Type B pancreatic cell (in vitro differentiated cells): ENCODE data around the gene LBH. TPM values are rescaled to one million over a fixed set of nuclear protein-coding genes. Genes with fewer than 3 reads are reported as not detected.

Experiments used
- DNase-seq: peaks from one replicate; pipeline ENCODE4 v3.0.0; 2021; ENCODE audit warnings: mixed read lengths; ENCODE audit not compliant: unreplicated experiment; ENCODE audit errors: extremely low spot score
- H3K27ac Mint-ChIP-seq: 2 replicates; pipeline ENCODE4 v1.8.0; 2021; ENCODE audit warnings: mild to moderate bottlenecking, mixed read lengths
- H3K27me3 Mint-ChIP-seq: 2 replicates; pipeline ENCODE4 v1.8.0; 2021; ENCODE audit warnings: mixed read lengths
- H3K36me3 Mint-ChIP-seq: 2 replicates; pipeline ENCODE4 v1.8.0; 2021; ENCODE audit warnings: mixed read lengths
- H3K4me1 Mint-ChIP-seq: one replicate; pipeline ENCODE4 v1.8.0; 2021; ENCODE audit warnings: mixed read lengths; ENCODE audit not compliant: unreplicated experiment
- H3K4me3 Mint-ChIP-seq: 2 replicates; pipeline ENCODE4 v1.8.0; 2021; ENCODE audit warnings: mild to moderate bottlenecking, mixed read lengths
- H3K9me3 Mint-ChIP-seq: 2 replicates; pipeline ENCODE4 v1.8.0; 2021; ENCODE audit warnings: mixed read lengths
- total RNA-seq: library from RNA; stranded (reverse); gene quantifications from 2 replicates; pipeline ENCODE4 v1.2.1, GENCODE V29; 2021; ENCODE audit warnings: low replicate concordance
- TF ChIP-seq, protein P1 (sequence below): fragments of 200-600 bp; sonication (generic); conservative IDR thresholded peaks from 2 replicates; pipeline ENCODE4 v1.5.0; 2021; ENCODE audit warnings: antibody characterized with exemption, mild to moderate bottlenecking

Gene LBH
- total RNA-seq, 1 donor from 2014 or later: 78.5 TPM

DNA sequence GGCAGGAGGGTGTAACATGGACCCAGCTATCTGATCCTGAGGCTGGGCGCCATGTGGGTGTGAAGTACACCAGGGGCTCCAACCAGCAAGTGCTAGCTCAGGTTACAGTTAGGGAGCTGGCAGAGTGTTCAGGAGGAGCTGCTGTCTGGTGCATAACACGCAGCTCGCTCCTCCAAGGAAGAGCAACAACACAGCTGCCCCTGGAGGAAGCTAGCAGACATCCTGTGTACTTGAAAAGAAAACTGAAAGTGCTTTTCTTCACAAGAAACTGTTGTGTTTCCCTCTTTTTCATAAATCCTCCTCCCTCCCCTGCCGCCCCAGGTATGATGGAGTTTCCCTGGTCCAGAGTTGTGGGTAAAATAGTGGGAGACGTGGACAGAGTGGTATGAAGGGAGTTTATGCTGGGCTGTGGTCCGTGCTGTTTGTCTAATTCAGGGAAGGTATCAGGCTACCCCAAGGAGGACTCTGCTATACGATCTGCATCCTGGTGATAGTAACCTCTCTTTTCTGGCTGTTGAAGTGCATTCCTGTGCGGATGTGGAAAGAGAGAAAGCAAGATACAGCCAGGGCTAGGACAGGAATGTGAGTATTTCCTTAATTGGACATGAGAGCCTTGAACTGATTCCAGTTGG, 6.1 kb upstream of the LBH start:
- H3K27ac Mint-ChIP-seq: peak overlapping the region; percentile 49
- TF ChIP-seq, protein P1, sequence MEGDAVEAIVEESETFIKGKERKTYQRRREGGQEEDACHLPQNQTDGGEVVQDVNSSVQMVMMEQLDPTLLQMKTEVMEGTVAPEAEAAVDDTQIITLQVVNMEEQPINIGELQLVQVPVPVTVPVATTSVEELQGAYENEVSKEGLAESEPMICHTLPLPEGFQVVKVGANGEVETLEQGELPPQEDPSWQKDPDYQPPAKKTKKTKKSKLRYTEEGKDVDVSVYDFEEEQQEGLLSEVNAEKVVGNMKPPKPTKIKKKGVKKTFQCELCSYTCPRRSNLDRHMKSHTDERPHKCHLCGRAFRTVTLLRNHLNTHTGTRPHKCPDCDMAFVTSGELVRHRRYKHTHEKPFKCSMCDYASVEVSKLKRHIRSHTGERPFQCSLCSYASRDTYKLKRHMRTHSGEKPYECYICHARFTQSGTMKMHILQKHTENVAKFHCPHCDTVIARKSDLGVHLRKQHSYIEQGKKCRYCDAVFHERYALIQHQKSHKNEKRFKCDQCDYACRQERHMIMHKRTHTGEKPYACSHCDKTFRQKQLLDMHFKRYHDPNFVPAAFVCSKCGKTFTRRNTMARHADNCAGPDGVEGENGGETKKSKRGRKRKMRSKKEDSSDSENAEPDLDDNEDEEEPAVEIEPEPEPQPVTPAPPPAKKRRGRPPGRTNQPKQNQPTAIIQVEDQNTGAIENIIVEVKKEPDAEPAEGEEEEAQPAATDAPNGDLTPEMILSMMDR: no peak
- no peaks in the 10 kb centered on the region for H3K36me3 Mint-ChIP-seq
- no peaks in the 10 kb centered on the region for H3K9me3 Mint-ChIP-seq
- H3K27me3 Mint-ChIP-seq: peaks cover 25% of the 10 kb centered on the region
- H3K4me1 Mint-ChIP-seq: peaks cover 19% of the 10 kb centered on the region
- DNase-seq: no peak
- H3K4me3 Mint-ChIP-seq: peak overlapping the region; percentile 61

GRCh38 chr2:30226144-30227032, 4.9 kb upstream of the LBH start:
- no peak for DNase-seq
- no peaks in the 10 kb centered on the region for H3K36me3 Mint-ChIP-seq
- TF ChIP-seq, protein P1: no peak
- no peak overlapping the region for H3K27ac Mint-ChIP-seq
- H3K4me1 Mint-ChIP-seq: peaks cover 24% of the 10 kb centered on the region
- no peak overlapping the region for H3K4me3 Mint-ChIP-seq
- peaks cover 28% of the 10 kb centered on the region for H3K27me3 Mint-ChIP-seq
- H3K9me3 Mint-ChIP-seq: no peaks in the 10 kb centered on the region

DNA sequence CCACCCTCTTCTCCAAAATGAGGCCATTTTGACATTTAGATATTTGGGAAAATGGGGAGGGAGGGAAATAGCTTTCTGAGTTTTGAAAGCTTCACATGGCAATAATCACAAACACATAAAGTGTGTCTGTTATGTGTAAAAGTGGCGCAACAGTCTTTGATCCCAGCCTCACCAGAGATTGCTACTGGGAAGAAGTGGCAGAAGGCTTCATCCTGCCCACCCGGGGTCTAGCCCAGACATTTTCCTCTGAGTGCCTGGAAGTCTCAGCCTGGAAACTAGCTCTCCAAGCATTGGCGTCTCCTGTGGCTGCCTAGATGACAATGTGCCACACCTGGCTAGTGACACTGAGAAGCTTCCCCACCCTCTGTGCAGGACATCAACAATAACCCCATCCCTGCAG, 1.7 kb upstream of the LBH start:
- TF ChIP-seq, protein P1: no peak
- DNase-seq: no peak
- peaks cover 5% of the 10 kb centered on the region for H3K36me3 Mint-ChIP-seq
- no peaks in the 10 kb centered on the region for H3K9me3 Mint-ChIP-seq
- H3K4me1 Mint-ChIP-seq: peaks cover 27% of the 10 kb centered on the region
- H3K27ac Mint-ChIP-seq: peak overlapping the region; percentile 85
- H3K27me3 Mint-ChIP-seq: peaks cover 24% of the 10 kb centered on the region
- peak overlapping the region; percentile 92 for H3K4me3 Mint-ChIP-seq

DNA sequence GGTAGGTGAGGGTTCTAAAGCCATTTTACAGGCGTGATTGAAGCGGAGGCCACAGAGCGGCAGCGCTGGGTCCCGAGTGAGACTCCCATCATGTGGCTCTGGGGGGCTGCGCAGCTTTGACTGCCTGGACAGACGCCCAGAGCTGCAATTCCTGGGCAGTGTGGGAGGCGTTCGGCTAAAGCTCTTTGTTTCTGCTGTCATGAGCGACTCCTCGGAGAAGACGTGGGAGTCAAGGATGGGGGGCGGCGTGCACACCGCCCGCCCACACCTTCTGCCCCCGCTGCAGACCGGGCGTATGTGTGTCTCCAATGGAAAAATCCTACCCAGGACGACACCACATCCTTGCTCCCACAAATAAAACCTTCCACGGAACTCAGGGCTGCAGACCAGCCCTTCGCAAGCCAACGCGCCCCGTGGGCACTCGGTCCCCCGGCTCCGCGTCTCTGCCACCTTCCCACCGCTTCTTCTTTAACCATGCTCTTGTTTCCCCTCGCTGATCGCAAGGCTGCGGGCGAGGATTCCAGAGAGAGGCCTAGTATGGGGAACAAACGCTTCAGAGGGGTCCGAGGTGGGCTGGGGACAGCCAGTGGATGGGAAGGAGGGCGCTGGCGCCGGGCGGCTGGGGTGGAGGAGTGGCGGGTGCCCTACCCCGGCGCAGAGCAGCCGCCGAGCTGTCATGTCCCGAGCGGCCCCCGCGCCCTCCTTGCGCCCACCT, 680 bp upstream of the LBH start:
- Mint-ChIP-seq H3K9me3 (no peaks in the 10 kb centered on the region), H3K4me1 (peaks cover 22% of the 10 kb centered on the region), H3K36me3 (peaks cover 5% of the 10 kb centered on the region), H3K4me3 (peak overlapping the region; percentile 92), H3K27ac (peak overlapping the region; percentile 85), H3K27me3 (peaks cover 20% of the 10 kb centered on the region)
- DNase-seq: peak; percentile 79
- TF ChIP-seq, protein P1: no peak

DNA sequence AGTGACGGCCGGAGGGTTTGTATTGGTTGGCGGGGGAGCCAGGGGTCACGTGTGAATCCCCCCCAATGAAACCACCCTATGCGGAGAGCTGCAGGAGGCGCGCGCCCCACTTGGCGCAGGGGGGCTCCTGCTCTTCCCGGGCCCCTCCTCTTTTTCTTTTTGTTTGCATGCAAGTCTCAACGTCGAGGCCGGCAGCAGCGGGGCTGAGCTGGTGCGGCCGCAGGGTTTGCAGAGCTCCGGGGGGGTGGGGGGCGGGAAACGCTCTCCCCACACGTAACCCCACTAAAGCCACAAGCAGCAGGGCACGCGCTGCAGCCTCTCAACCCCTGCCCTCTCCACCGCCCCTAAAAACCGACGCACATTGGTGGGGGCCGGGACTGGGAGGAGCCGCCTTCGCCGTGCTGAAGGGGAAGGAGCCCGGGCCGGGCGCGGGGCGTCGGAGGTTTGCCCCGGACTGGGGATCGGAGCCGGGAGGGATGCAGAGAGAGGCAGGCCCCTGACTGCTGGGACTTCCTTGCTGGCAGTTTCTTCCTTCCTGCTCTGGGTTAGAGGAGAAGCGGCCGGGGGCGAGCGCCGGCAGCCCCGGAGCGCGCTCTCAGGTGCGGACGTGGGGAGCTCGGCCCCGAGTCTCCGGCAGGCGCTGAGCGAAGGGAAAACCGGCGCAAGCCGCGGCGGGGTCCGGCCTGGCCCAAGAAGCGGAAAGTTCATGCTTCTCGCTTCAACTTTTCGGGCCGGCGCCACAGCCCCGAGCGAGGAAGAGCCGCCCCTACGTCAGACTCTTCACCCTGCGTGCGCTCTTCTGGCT, 864 bp downstream of the LBH start:
- Mint-ChIP-seq H3K27me3 (peaks cover 20% of the 10 kb centered on the region), H3K4me3 (peak overlapping the region; percentile 91), H3K9me3 (no peaks in the 10 kb centered on the region), H3K4me1 (peaks cover 26% of the 10 kb centered on the region), H3K27ac (peak overlapping the region; percentile 75), H3K36me3 (peaks cover 13% of the 10 kb centered on the region)
- DNase-seq: peak; percentile 75
- TF ChIP-seq, protein P1: no peak
